GM21423 (cell line): ENCODE measurements around the gene SUSD2.

Experiments used
- ATAC-seq: cut with Tn5 transposase; IDR thresholded peaks from one replicate; pipeline ENCODE4 v1.9.1; 2021; ENCODE audit warnings: mild to moderate bottlenecking, moderate library complexity; ENCODE audit not compliant: unreplicated experiment

Gene SUSD2

GRCh38 chr22:24153353-24153752 lies 27.9 kb upstream of the SUSD2 start:
- ATAC-seq, result no peak

- ATAC-seq, result no peak
Measured at GRCh38 chr22:24153959-24154358, 27.3 kb upstream of the SUSD2 start.

- no peak for ATAC-seq
Measured at GRCh38 chr22:24154826-24155225, 26.5 kb upstream of the SUSD2 start.

- ATAC-seq, result peak; percentile 20
Measured at GRCh38 chr22:24155627-24156140, 25.6 kb upstream of the SUSD2 start.

GRCh38 chr22:24156141-24156912 lies 25.0 kb upstream of the SUSD2 start:
- ATAC-seq, result peak; percentile 27

- ATAC-seq, result peak; percentile 69
Measured at GRCh38 chr22:24156913-24157821, 24.1 kb upstream of the SUSD2 start.

GRCh38 chr22:24157822-24158135 lies 23.5 kb upstream of the SUSD2 start:
- no peak for ATAC-seq

GRCh38 chr22:24159650-24160049 lies 21.6 kb upstream of the SUSD2 start:
- no peak for ATAC-seq

GRCh38 chr22:24160546-24160945 lies 20.7 kb upstream of the SUSD2 start:
- ATAC-seq, result no peak

GRCh38 chr22:24161485-24161884 lies 19.8 kb upstream of the SUSD2 start:
- no peak for ATAC-seq

GRCh38 chr22:24161909-24162308 lies 19.4 kb upstream of the SUSD2 start:
- ATAC-seq, result no peak

GRCh38 chr22:24162436-24162835 lies 18.9 kb upstream of the SUSD2 start:
- ATAC-seq, result no peak

- ATAC-seq, result no peak
Measured at GRCh38 chr22:24164243-24164642, 17.0 kb upstream of the SUSD2 start.

- no peak for ATAC-seq
Measured at GRCh38 chr22:24164940-24165339, 16.3 kb upstream of the SUSD2 start.

- ATAC-seq, result no peak
Measured at GRCh38 chr22:24165673-24166072, 15.6 kb upstream of the SUSD2 start.

GRCh38 chr22:24166811-24167210 lies 14.5 kb upstream of the SUSD2 start:
- no peak for ATAC-seq

- no peak for ATAC-seq
Measured at GRCh38 chr22:24169439-24170058, 11.7 kb upstream of the SUSD2 start.

- no peak for ATAC-seq
Measured at GRCh38 chr22:24170188-24170587, 11.1 kb upstream of the SUSD2 start.

GRCh38 chr22:24170632-24171031 lies 10.7 kb upstream of the SUSD2 start:
- no peak for ATAC-seq

- no peak for ATAC-seq
Measured at GRCh38 chr22:24171822-24172221, 9.5 kb upstream of the SUSD2 start.

GRCh38 chr22:24175160-24175808 lies 6.0 kb upstream of the SUSD2 start:
- ATAC-seq, result no peak
